NCI-H146 treated with DMSO at 0.1 percent for 48 hours (cell line): ENCODE data around the gene BIRC2.
A peak's percentile ranks its signal among the peaks of the same experiment; 100 is the strongest.
"Not testable (repeated sequence)": the region's sequence is repeated elsewhere in the genome, so short reads cannot be mapped to it uniquely, and the experiment has no call there.

Source experiments
- DNase-seq: peaks from one replicate; lab custom pipeline; 2025; ENCODE audit not compliant: unreplicated experiment; lab: John Stamatoyannopoulos, UW

BIRC2 gene

DNA sequence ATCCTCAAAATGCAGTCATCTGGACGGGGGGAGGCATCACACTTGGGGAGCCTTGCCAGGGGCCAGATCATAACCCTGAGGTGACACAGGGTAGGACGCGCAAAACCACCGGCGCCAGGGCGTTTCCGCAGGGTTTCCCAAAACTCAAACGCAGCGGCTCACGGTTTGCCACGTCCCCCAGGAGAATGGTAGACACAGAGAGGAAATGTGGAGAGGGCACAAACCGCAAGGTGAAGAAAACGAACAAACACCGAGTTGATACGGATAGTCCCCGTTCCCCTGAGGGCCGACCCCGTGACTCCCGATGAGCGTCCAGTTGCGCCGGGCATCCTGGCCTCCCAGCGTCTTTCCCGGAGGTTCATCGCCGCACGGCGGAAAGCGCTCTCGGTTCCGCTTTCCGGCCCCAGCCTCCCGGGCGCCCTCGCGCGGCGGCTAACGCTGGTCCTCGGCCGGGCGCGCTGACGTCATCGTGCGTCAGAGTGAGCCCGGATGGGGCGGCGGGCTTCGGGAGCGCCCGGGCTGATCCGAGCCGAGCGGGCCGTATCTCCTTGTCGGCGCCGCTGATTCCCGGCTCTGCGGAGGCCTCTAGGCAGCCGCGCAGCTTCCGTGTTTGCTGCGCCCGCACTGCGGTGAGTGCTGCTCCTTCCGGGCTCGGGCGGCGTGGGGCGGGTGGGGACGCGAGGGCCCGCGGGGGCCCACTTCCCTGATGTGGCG lies at the start of gene BIRC2:
Gene BIRC2, plus strand, starts transcription at position 467 of the 714 bp plus-strand sequence. CDS start 2,641 bp downstream, outside the sequence.
- peak; percentile 78 for DNase-seq

GRCh38 chr11:102300837-102301236 lies 46.2 kb upstream of the BIRC2 start:
- DNase-seq, result not testable (repeated sequence)

- DNase-seq, result no peak
Measured at GRCh38 chr11:102302241-102302640, 44.8 kb upstream of the BIRC2 start.

DNA sequence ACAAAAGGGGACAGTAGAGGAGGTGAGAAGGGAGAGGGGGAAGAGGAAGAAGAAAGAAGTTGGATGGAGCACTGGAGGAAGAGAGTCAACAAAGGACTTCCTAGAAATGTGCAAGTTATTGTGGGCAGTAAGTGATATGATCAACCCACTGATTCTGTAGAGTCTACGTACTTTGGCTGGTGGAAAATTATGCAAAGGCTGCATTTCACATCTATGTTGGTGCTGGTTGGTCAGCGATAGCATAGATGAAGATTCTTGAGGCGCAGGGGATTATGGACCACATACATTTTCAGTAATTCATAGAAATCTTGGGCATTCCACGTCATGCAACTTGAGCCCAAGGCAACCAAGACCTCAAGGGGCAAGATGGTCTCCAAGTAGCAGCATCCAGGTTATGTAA lies 42.3 kb upstream of the BIRC2 start:
- DNase-seq, result no peak

DNA sequence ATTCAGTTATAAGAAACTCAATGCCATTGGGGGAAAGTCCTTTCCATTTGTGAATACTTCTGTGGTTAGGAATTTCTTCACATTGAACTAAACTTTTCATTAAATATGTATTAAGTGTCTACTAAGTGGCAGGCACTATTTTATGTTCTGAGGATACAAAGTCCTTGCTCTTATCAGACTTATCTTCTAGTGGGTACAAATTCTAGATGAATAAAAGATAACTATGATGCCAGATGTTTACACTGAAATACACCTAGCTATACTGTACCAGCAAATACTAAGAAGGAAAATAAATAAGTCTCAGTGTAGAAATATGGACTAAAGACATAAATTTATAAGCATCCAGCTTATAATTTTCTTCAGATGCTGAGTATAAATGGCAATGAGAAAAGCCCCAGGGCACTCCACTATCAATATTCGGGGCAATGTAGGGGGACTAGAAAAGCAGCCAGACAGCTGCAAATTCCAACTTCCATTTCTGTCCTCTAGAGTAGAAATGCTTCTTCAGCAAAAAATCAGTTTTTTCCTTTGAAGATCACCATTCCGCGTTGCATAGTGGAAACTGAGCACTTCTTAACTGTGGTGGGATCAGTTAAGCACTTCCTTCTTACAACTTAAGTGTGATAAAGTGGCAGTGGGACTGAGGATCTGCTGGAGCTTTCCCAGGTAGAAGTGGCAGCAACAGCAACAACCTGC lies 41.5 kb upstream of the BIRC2 start:
- no peak for DNase-seq

GRCh38 chr11:102306048-102306597 lies 40.9 kb upstream of the BIRC2 start:
- DNase-seq, result no peak

DNA sequence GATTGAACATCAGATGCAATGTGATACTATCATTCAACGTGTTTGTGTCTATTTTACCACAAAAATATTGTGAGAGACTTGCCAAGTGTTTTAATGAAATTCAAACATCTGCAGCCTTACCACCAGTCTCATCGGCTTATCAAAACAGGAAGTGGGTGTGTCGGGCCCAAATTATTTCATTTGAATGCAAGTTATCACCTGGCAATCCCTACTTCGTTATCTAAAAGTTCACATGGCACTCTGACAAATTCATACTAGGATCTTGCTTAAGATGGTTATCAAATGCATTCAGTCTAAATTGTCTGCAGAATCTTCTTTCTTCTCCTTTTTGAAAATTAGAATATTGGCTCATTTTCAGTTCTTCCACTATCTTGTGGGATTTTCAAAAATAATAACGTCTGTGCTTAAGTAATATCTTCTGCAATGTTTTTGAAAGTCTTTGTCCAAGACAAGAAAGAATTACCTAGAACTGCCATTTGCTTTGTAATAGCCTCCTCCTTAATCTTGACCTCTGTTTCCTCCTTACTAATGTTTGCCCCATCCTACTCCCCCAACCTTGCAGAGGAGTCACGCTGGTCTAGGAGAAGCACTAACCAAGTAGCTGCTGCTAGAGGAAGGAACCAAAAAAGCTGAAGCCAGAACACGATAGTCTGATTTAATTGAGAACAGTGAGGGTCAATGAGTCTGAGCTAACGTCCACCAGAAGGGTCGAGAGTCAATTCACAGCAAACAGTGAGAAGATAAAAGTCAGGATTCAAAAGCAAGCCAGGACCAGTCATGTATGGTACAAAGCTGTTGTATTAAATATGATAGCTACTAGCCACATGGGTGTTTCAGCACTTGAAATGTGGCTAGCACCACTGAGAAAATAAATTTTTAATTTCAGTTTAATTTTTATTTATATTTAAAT lies 39.9 kb upstream of the BIRC2 start:
- peak; percentile 35 for DNase-seq

DNA sequence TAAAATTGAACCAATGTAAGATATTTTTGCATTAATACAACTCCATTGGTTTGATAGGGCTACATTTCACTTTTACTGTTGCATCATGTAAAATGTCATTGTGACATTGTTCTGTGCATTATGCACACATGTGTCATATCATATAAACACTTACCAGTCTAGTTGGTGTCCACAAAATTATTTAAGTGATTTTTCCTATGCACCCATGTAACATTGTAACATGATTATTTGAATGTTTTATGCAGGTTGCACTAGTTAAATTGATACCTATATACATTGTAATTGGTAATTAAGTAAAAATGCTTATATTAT lies 39.3 kb upstream of the BIRC2 start:
- no peak for DNase-seq

GRCh38 chr11:102309621-102310541 lies 37.1 kb upstream of the BIRC2 start:
- no peak for DNase-seq

DNA sequence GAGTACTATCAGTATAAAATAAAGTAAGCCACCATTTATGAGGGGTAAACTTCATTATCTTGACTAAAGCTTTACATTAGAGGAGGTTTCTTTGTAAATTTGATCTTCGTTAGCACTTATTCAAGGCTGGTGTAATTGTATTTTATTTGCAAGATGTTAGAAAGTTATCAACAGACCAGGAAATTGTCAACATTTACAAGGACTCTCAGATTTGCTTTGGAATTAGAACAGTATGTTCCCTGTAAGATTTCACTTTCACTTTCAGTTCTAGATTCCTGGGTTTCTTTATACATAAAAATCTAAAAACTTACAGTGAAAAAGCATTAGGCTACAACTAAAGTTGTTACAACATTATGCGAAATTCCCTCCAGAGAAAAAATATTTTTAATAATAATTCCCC lies 34.3 kb upstream of the BIRC2 start:
- no peak for DNase-seq

- DNase-seq, result no peak
Measured at GRCh38 chr11:102313238-102313940, 33.6 kb upstream of the BIRC2 start.

- DNase-seq, result no peak
Measured at GRCh38 chr11:102314784-102315183, 32.2 kb upstream of the BIRC2 start.

- no peak for DNase-seq
Measured at GRCh38 chr11:102316346-102316904, 30.6 kb upstream of the BIRC2 start.

GRCh38 chr11:102317099-102317767 lies 29.8 kb upstream of the BIRC2 start, which contains the start of gene BIRC3:
TSS of gene BIRC3 (plus strand) at chr11:102317484. CDS start at chr11:102324510, 7,026 bp downstream.
- peak; percentile 93 for DNase-seq

DNA sequence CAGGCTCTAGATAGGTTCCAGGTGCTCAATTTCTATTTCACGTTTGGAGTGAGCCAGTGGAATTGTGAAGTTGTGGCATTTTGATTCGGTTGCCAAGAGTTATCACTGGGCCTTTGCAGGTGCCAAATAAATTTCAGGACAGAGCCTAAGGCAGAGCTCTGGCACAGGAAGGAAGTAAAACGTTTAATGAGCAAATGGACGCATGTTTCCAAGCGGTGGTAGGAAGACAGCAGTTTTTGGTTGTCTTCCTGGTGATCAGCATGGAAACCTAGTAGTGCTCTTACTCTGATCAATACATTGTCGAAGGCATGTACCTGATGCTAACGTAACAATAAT lies 29.3 kb upstream of the BIRC2 start:
- DNase-seq, result no peak

GRCh38 chr11:102318469-102318868 lies 28.5 kb upstream of the BIRC2 start:
- no peak for DNase-seq

DNA sequence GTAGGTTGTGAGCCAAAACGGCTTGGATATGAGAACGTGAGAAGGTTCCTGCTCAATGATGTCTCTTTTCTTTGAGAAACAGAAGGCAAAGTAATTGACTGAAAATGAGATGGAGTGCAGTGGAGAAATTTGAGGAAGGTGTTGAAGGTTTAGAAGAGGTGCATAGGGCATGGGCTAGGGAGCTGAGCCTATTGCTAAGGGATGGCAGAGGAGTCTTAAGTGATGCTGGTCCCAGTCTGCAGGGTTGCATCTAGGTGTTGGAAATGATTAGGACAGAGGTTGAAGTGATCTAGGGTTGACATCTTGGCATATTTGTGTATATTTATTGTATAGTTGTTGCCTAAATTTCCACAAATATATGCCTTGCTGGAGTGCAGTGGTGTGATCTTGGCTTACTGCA lies 27.5 kb upstream of the BIRC2 start:
- no peak for DNase-seq

- DNase-seq, result no peak
Measured at GRCh38 chr11:102320188-102320587, 26.8 kb upstream of the BIRC2 start.

DNA sequence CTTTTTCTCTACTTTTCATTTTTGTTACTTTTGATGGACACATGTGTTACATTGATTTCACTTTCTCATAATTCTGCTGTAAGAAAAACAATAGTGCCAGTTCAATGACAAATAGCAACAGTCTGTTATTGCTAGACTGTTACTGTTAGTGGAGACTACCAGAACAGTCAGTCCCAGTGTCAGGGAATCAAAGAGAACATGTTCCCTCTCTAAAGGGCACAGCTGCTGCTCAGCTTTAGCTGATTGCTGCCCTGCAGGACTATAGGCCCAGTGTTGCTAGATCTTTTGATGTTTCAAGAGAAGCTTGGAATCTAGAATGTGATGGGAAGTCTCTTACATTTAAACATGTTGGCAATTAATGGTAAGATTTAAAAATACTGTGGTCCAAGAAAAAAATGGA lies 26.3 kb upstream of the BIRC2 start:
- DNase-seq, result no peak
